Measurements from ENCODE around the gene MRPL28.
"Not testable (repeated sequence)": the region's sequence is repeated elsewhere in the genome, so short reads cannot be mapped to it uniquely, and the experiment has no call there.

The MRPL28 gene

GRCh38 chr16:373020-373598, 2.8 kb upstream of the MRPL28 start:
- no peak for DNase-seq

GRCh38 chr16:372302-372983, 2.1 kb upstream of the MRPL28 start:
- DNase-seq: no peak

- no peak for DNase-seq
Observed at GRCh38 chr16:371515-372301, 1.4 kb upstream of the MRPL28 start.

GRCh38 chr16:370979-371514, 709 bp upstream of the MRPL28 start:
- no peak for DNase-seq

GRCh38 chr16:369866-370436, 387 bp downstream of the MRPL28 start:
- DNase-seq: no peak

GRCh38 chr16:369275-369865, 968 bp downstream of the MRPL28 start:
- no peak for DNase-seq

GRCh38 chr16:368388-369158, 1.8 kb downstream of the MRPL28 start:
- no peak for DNase-seq

GRCh38 chr16:367333-367903, 2.9 kb downstream of the MRPL28 start:
- no peak for DNase-seq

- no peak for DNase-seq
Observed at GRCh38 chr16:366476-366875, 3.9 kb downstream of the MRPL28 start.

- no peak for DNase-seq
Observed at GRCh38 chr16:364595-365491, 5.5 kb downstream of the MRPL28 start.

GRCh38 chr16:363766-364490, 6.4 kb downstream of the MRPL28 start:
- no peak for DNase-seq

- no peak for DNase-seq
Observed at GRCh38 chr16:363110-363765, 7.1 kb downstream of the MRPL28 start.

- not testable (repeated sequence) for DNase-seq
Observed at GRCh38 chr16:362702-362999, 7.7 kb downstream of the MRPL28 start.

GRCh38 chr16:361872-362701, 8.3 kb downstream of the MRPL28 start:
- no peak for DNase-seq

GRCh38 chr16:361341-361871, 8.9 kb downstream of the MRPL28 start:
- DNase-seq: no peak

GRCh38 chr16:360698-361336, 9.5 kb downstream of the MRPL28 start:
- DNase-seq: no peak

- DNase-seq: no peak
Observed at GRCh38 chr16:359871-360697, 10.3 kb downstream of the MRPL28 start.

Data from activated gamma-delta T cell (primary cell).